ENCODE measurements around the gene TLE3.

The TLE3 gene

GRCh38 chr15:70099167-70099966 lies 1.6 kb upstream of the TLE3 start:
- peak; percentile 100 for DNase-seq (ENCODE audit: low spot score)

GRCh38 chr15:70098461-70099166 lies 897 bp upstream of the TLE3 start:
- peak; percentile 40 for DNase-seq (ENCODE audit: low spot score)

GRCh38 chr15:70098153-70098460 lies 390 bp upstream of the TLE3 start:
- no peak for DNase-seq (ENCODE audit: low spot score)

GRCh38 chr15:70097063-70097320 lies 725 bp downstream of the TLE3 start:
- no peak for DNase-seq (ENCODE audit: low spot score)

GRCh38 chr15:70096215-70097062 lies 1.3 kb downstream of the TLE3 start:
- peak; percentile 18 for DNase-seq (ENCODE audit: low spot score)

- no peak for DNase-seq (ENCODE audit: low spot score)
Observed at GRCh38 chr15:70095408-70096214, 2.1 kb downstream of the TLE3 start.

GRCh38 chr15:70094690-70095311 lies 2.9 kb downstream of the TLE3 start:
- DNase-seq (ENCODE audit: low spot score) = no peak

GRCh38 chr15:70093481-70094319 lies 4.0 kb downstream of the TLE3 start:
- peak; percentile 69 for DNase-seq (ENCODE audit: low spot score)

GRCh38 chr15:70093070-70093469 lies 4.6 kb downstream of the TLE3 start:
- DNase-seq (ENCODE audit: low spot score) = no peak

- DNase-seq (ENCODE audit: low spot score) = no peak
Observed at GRCh38 chr15:70092464-70093027, 5.2 kb downstream of the TLE3 start.

- peak; percentile 42 for DNase-seq (ENCODE audit: low spot score)
Observed at GRCh38 chr15:70091726-70092463, 5.8 kb downstream of the TLE3 start.

GRCh38 chr15:70090436-70091296 lies 7.1 kb downstream of the TLE3 start:
- no peak for DNase-seq (ENCODE audit: low spot score)

- no peak for DNase-seq (ENCODE audit: low spot score)
Observed at GRCh38 chr15:70089692-70089971, 8.1 kb downstream of the TLE3 start.

- no peak for DNase-seq (ENCODE audit: low spot score)
Observed at GRCh38 chr15:70088887-70089691, 8.6 kb downstream of the TLE3 start.

GRCh38 chr15:70088455-70088854 lies 9.3 kb downstream of the TLE3 start:
- DNase-seq (ENCODE audit: low spot score) = no peak

GRCh38 chr15:70087708-70088352 lies 9.9 kb downstream of the TLE3 start:
- DNase-seq (ENCODE audit: low spot score) = no peak

- DNase-seq (ENCODE audit: low spot score) = no peak
Observed at GRCh38 chr15:70086636-70087035, 11.1 kb downstream of the TLE3 start.

GRCh38 chr15:70084461-70084860 lies 13.3 kb downstream of the TLE3 start:
- DNase-seq (ENCODE audit: low spot score) = no peak
